Measurements from ENCODE around the gene ZBTB25. TPM values are rescaled to one million over a fixed set of nuclear protein-coding genes. Genes with fewer than 3 reads are reported as not detected.

ZBTB25 gene
- total and polyA plus RNA-seq, 2 experiments from 2014 or later: 11.3 to 13.3 TPM

GRCh38 chr14:64464651-64465050 lies 39.0 kb downstream of the ZBTB25 start:
- no peaks in the 10 kb centered on the region for H3K27me3 ChIP-seq
- H3K9me3 ChIP-seq (ENCODE audit: low read depth): no peaks in the 10 kb centered on the region
- no peak for TF ChIP-seq CTCF (IDR thresholded peaks at IDR 0.05; ENCODE audit: low read depth, low read length)
- H3K36me3 ChIP-seq: no peaks in the 10 kb centered on the region
- H3K4me1 ChIP-seq (ENCODE audit: low read depth): peaks cover 14% of the 10 kb centered on the region
- no peak overlapping the region for H3K27ac ChIP-seq
- DNase-seq (ENCODE audit: low read depth in 1 of 2, low spot score in 1 of 2): no peak
- H3K4me3 ChIP-seq: peak overlapping the region; percentile 77

- H3K27ac ChIP-seq: no peak overlapping the region
- no peaks in the 10 kb centered on the region for H3K27me3 ChIP-seq
- no peaks in the 10 kb centered on the region for H3K9me3 ChIP-seq (ENCODE audit: low read depth)
- peaks cover 14% of the 10 kb centered on the region for H3K4me1 ChIP-seq (ENCODE audit: low read depth)
- TF ChIP-seq CTCF (IDR thresholded peaks at IDR 0.05; ENCODE audit: low read depth, low read length): no peak
- no peaks in the 10 kb centered on the region for H3K36me3 ChIP-seq
- no peak overlapping the region for H3K4me3 ChIP-seq
- no peak for DNase-seq (ENCODE audit: low read depth in 1 of 2, low spot score in 1 of 2)
Measured at GRCh38 chr14:64463873-64464272, 39.8 kb downstream of the ZBTB25 start.

GRCh38 chr14:64463195-64463594 lies 40.4 kb downstream of the ZBTB25 start:
- peaks cover 14% of the 10 kb centered on the region for H3K4me1 ChIP-seq (ENCODE audit: low read depth)
- no peak for TF ChIP-seq CTCF (IDR thresholded peaks at IDR 0.05; ENCODE audit: low read depth, low read length)
- no peak for DNase-seq (ENCODE audit: low read depth in 1 of 2, low spot score in 1 of 2)

GRCh38 chr14:64461221-64461620 lies 42.4 kb downstream of the ZBTB25 start:
- H3K9me3 ChIP-seq (ENCODE audit: low read depth): no peaks in the 10 kb centered on the region
- TF ChIP-seq CTCF (IDR thresholded peaks at IDR 0.05; ENCODE audit: low read depth, low read length): no peak
- H3K4me1 ChIP-seq (ENCODE audit: low read depth): peaks cover 7% of the 10 kb centered on the region
- H3K27ac ChIP-seq: no peak overlapping the region
- no peaks in the 10 kb centered on the region for H3K27me3 ChIP-seq
- no peaks in the 10 kb centered on the region for H3K36me3 ChIP-seq
- no peak for DNase-seq (ENCODE audit: low read depth in 1 of 2, low spot score in 1 of 2)
- no peak overlapping the region for H3K4me3 ChIP-seq

More at GRCh38 chr14:64463195-64463594, 40.4 kb downstream of the ZBTB25 start:
- no peaks in the 10 kb centered on the region for H3K27me3 ChIP-seq
- H3K9me3 ChIP-seq (ENCODE audit: low read depth): no peaks in the 10 kb centered on the region
- H3K4me3 ChIP-seq: no peak overlapping the region
- H3K36me3 ChIP-seq: no peaks in the 10 kb centered on the region
- H3K27ac ChIP-seq: no peak overlapping the region

GRCh38 chr14:64459405-64460136 lies 44.1 kb downstream of the ZBTB25 start:
- Histone ChIP-seq H3K4me3 (no peak overlapping the region), H3K36me3 (no peaks in the 10 kb centered on the region), H3K27ac (no peak overlapping the region), H3K27me3 (no peaks in the 10 kb centered on the region), H3K4me1 (ENCODE audit: low read depth) (no peaks in the 10 kb centered on the region), H3K9me3 (ENCODE audit: low read depth) (no peaks in the 10 kb centered on the region)
- DNase-seq (ENCODE audit: low read depth in 1 of 2, low spot score in 1 of 2): no peak
- TF ChIP-seq CTCF (IDR thresholded peaks at IDR 0.05; ENCODE audit: low read depth, low read length): no peak
